Panc1 (cell line): ENCODE results near the gene UAP1. TPM values are rescaled to one million over a fixed set of nuclear protein-coding genes. Genes with fewer than 3 reads are reported as not detected.
"Not testable (repeated sequence)": the region's sequence is repeated elsewhere in the genome, so short reads cannot be mapped to it uniquely, and the experiment has no call there.

ENCODE experiments used
- ATAC-seq: fragments of 200-7000 bp; cut with Tn5 transposase; 2 replicates; pipeline ENCODE4 v1.9.1; 2020; ENCODE audit warnings: mild to moderate bottlenecking, moderate library complexity
- BruUV-seq: library from RNA; stranded (reverse); fragments of 400-500 nt; replicated peaks from 2 replicates; lab custom pipeline; 2021; lab: Mats Ljungman, UMichigan
- CTCF ChIA-PET: fragments of 300-600 bp; sonication (Branson Sonifier 250); formaldehyde crosslinking; loops from one replicate; lab custom pipeline; 2022; ENCODE audit warnings: antibody characterized with exemption; lab: Charles Lee
- POLR2A ChIA-PET: fragments of 300-600 bp; sonication (Branson Sonifier 250); formaldehyde crosslinking; loops from one replicate; lab custom pipeline; 2022; ENCODE audit warnings: antibody characterized with exemption; lab: Charles Lee
- DNase-seq: peaks from one replicate; pipeline ENCODE4 v3.0.0-alpha.2; 2010; ENCODE audit warnings: low read depth, low spot score
- H3K27ac ChIP-seq: 2 replicates; pipeline ENCODE4 v1.5.1; 2011; ENCODE audit warnings: mild to moderate bottlenecking, low read length, inconsistent platforms
- H3K27me3 ChIP-seq: fragments of 200-500 bp; sonication (Bioruptor generic); 2 replicates; pipeline ENCODE4 v1.6.0; 2014; ENCODE audit warnings: low read length, inconsistent platforms; ENCODE audit not compliant: control insufficient read depth, insufficient read depth
- H3K36me3 ChIP-seq: fragments of 200-500 bp; sonication (Bioruptor generic); 2 replicates; pipeline ENCODE4 v1.5.1; 2014; ENCODE audit warnings: inconsistent platforms, mild to moderate bottlenecking, low read length, moderate library complexity; ENCODE audit not compliant: control insufficient read depth, insufficient read depth
- H3K4me1 ChIP-seq: 2 replicates; pipeline ENCODE4 v1.5.1; 2011; ENCODE audit warnings: inconsistent platforms, mild to moderate bottlenecking, low read length, moderate library complexity; ENCODE audit not compliant: control insufficient read depth, insufficient read depth
- H3K4me3 ChIP-seq, 2 experiments: 2 replicates each; pipeline ENCODE4 v1.5.1; 2011 to 2012; ENCODE audit warnings: low read depth in 2 of 2, low read length in 2 of 2, mild to moderate bottlenecking in 2 of 2, inconsistent platforms in 1 of 2, moderate library complexity in 1 of 2
- H3K9me3 ChIP-seq: fragments of 200-500 bp; sonication (Bioruptor generic); 2 replicates; pipeline ENCODE4 v1.5.1; 2014; ENCODE audit warnings: low read depth, mild to moderate bottlenecking, inconsistent platforms, low read length, moderate library complexity; ENCODE audit not compliant: control insufficient read depth, insufficient read depth
- CTCF ChIP-seq: fragments of 450-650 bp; IDR thresholded peaks from 2 replicates; pipeline ENCODE4 v1.5.1; 2017; ENCODE audit warnings: mild to moderate bottlenecking
- REST ChIP-seq, 2 experiments: IDR thresholded peaks; 2 replicates each; pipeline ENCODE4 v1.6.1; 2011 to 2012; ENCODE audit warnings: low read depth in 2 of 2, control low read depth in 1 of 2, low read length in 1 of 2, mild to moderate bottlenecking in 1 of 2, moderate library complexity in 1 of 2; ENCODE audit not compliant: insufficient read depth in 1 of 2
- SIN3A ChIP-seq: IDR thresholded peaks from 2 replicates; pipeline ENCODE4 v1.6.1; 2012; ENCODE audit warnings: low read depth, mild to moderate bottlenecking, low read length, moderate library complexity, borderline replicate concordance; ENCODE audit not compliant: insufficient read depth
- in situ Hi-C: cut with HindIII; loops from 2 replicates; pipeline ENCODE4 v1.10.0; 2016; ENCODE audit warnings: low sequenced_read_pairs, low pct_unique_long_range_greater_than_20kb
- intact Hi-C: fragments of 100-400 bp; cut with micrococcal nuclease; formaldehyde crosslinking; loops from one replicate; pipeline ENCODE4 v1.10.0; 2022; ENCODE audit not compliant: unreplicated experiment
- total RNA-seq: library from RNA; stranded (reverse); gene quantifications from one replicate; pipeline ENCODE4 v1.2.1, GENCODE V29; 2021; ENCODE audit not compliant: unreplicated experiment

Gene UAP1
- total RNA-seq, 1 experiment from 2014 or later: 97.7 TPM

GRCh38 chr1:162580308-162580707, 18.8 kb downstream of the UAP1 start:
- ATAC-seq: no peak
- ChIA-PET CTCF (no interaction called here), POLR2A (no interaction called here)
- no peak for TF ChIP-seq SIN3A
- TF ChIP-seq REST (IDR thresholded peaks at IDR 0.05; ENCODE audit: insufficient read depth in 1 of 2, low read depth in 2 of 2, low read length in 1 of 2): no peak
- TF ChIP-seq CTCF: no peak
- peaks cover 33% of the 10 kb centered on the region; the same call in 1 of the 2 replicates for H3K36me3 ChIP-seq
- H3K9me3 ChIP-seq: no peaks in the 10 kb centered on the region
- in situ Hi-C loops (no loop called here), intact Hi-C loops (no loop called here)
- H3K4me1 ChIP-seq: no peaks in the 10 kb centered on the region
- DNase-seq: no peak
- H3K27ac ChIP-seq: no peak overlapping the region
- no TSS peak for BruUV-seq
- H3K27me3 ChIP-seq: no peaks in the 10 kb centered on the region
- no peak overlapping the region for H3K4me3 ChIP-seq

GRCh38 chr1:162582901-162583300, 21.4 kb downstream of the UAP1 start:
- DNase-seq, CTCF ChIA-PET, H3K9me3 ChIP-seq, H3K27me3 ChIP-seq, ATAC-seq, H3K27ac ChIP-seq, BruUV-seq, in situ Hi-C loops, H3K4me3 ChIP-seq, intact Hi-C loops, H3K4me1 ChIP-seq: not testable (repeated sequence)
- POLR2A ChIA-PET: interaction anchor here (0.7 kb wide), 1 partner anchor 120 kb away, joined by 14 read pairs; no protein-coding TSS in a partner anchor
- peaks cover 41% of the 10 kb centered on the region; the same call in 1 of the 2 replicates for H3K36me3 ChIP-seq

- intact Hi-C loops, POLR2A ChIA-PET, BruUV-seq, H3K27ac ChIP-seq, ATAC-seq, DNase-seq, CTCF ChIA-PET, H3K9me3 ChIP-seq, H3K4me3 ChIP-seq, in situ Hi-C loops, H3K4me1 ChIP-seq, H3K27me3 ChIP-seq: not testable (repeated sequence)
- H3K36me3 ChIP-seq: peaks cover 37% of the 10 kb centered on the region
Measured at GRCh38 chr1:162585101-162585500, 23.6 kb downstream of the UAP1 start.
